BE2C (cell line): ENCODE results near the gene CHP2.

Experiments used
- DNase-seq: peaks from one replicate; pipeline ENCODE4 v3.0.0-alpha.2; 2020
- H3K27me3 ChIP-seq: fragments of 250-450 bp; sonication (Bioruptor Pico); 2 replicates; pipeline ENCODE4 v1.5.1; 2020; ENCODE audit warnings: mild to moderate bottlenecking
- H3K36me3 ChIP-seq: fragments of 250-450 bp; sonication (Bioruptor Pico); 2 replicates; pipeline ENCODE4 v1.5.1; 2020; ENCODE audit warnings: mild to moderate bottlenecking
- H3K4me1 ChIP-seq: fragments of 250-450 bp; sonication (Bioruptor Pico); 2 replicates; pipeline ENCODE4 v1.5.1; 2020
- H3K4me3 ChIP-seq: 2 replicates; pipeline ENCODE4 v1.5.1; 2011; ENCODE audit warnings: low read depth, low read length
- H3K9me3 ChIP-seq: fragments of 250-450 bp; sonication (Bioruptor Pico); 2 replicates; pipeline ENCODE4 v1.5.1; 2020
- TF ChIP-seq, protein P1 (sequence below): IDR thresholded peaks from 2 replicates; pipeline ENCODE4 v1.5.1; 2012; ENCODE audit warnings: mild to moderate bottlenecking, low read depth, low read length

CHP2 gene

GRCh38 chr16:23771642-23772041 is 16.8 kb downstream of the CHP2 start:
- TF ChIP-seq, protein P1, sequence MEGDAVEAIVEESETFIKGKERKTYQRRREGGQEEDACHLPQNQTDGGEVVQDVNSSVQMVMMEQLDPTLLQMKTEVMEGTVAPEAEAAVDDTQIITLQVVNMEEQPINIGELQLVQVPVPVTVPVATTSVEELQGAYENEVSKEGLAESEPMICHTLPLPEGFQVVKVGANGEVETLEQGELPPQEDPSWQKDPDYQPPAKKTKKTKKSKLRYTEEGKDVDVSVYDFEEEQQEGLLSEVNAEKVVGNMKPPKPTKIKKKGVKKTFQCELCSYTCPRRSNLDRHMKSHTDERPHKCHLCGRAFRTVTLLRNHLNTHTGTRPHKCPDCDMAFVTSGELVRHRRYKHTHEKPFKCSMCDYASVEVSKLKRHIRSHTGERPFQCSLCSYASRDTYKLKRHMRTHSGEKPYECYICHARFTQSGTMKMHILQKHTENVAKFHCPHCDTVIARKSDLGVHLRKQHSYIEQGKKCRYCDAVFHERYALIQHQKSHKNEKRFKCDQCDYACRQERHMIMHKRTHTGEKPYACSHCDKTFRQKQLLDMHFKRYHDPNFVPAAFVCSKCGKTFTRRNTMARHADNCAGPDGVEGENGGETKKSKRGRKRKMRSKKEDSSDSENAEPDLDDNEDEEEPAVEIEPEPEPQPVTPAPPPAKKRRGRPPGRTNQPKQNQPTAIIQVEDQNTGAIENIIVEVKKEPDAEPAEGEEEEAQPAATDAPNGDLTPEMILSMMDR, result no peak
- Histone ChIP-seq H3K36me3 (no peaks in the 10 kb centered on the region), H3K9me3 (no peaks in the 10 kb centered on the region), H3K4me3 (no peak overlapping the region), H3K4me1 (no peaks in the 10 kb centered on the region), H3K27me3 (no peaks in the 10 kb centered on the region)
- DNase-seq, result no peak

DNA sequence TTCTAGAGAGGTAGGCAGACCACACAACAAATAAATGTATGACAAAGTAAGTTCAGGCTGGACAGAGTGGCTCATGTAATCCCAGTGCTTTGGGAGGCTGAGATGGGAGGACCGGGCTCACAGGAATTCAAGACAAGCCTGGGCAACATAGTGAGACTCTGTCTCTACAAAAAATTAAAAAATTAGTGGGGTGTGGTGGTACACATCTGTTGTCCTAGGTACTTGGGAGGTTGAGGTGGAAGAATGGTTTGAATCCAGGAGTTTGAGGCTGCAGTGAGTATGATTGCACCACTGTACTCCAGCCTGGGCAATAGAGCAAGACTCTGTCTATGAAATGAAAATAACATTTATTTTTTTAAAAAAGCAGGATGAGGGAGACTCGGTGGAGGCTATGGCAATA is 18.5 kb downstream of the CHP2 start:
- Histone ChIP-seq H3K36me3 (no peaks in the 10 kb centered on the region), H3K4me3 (no peak overlapping the region), H3K9me3 (no peaks in the 10 kb centered on the region), H3K4me1 (no peaks in the 10 kb centered on the region), H3K27me3 (no peaks in the 10 kb centered on the region)
- no peak for DNase-seq
- TF ChIP-seq, protein P1, result no peak

GRCh38 chr16:23781176-23781575 is 26.4 kb downstream of the CHP2 start:
- DNase-seq, result no peak
- TF ChIP-seq, protein P1, result no peak
- H3K4me3 ChIP-seq, result no peak overlapping the region
- H3K27me3 ChIP-seq, result no peaks in the 10 kb centered on the region
- H3K36me3 ChIP-seq, result no peaks in the 10 kb centered on the region
- no peaks in the 10 kb centered on the region for H3K9me3 ChIP-seq
- H3K4me1 ChIP-seq, result no peaks in the 10 kb centered on the region

- DNase-seq, result no peak
- 0 out of 2 replicates have a peak, but pooled peaks cover 2% of the 10 kb centered on the region for H3K27me3 ChIP-seq
Measured at GRCh38 chr16:23784811-23785447, 30.1 kb downstream of the CHP2 start.

GRCh38 chr16:23785842-23786241 is 31.0 kb downstream of the CHP2 start:
- no peak overlapping the region for H3K4me3 ChIP-seq
- 0 out of 2 replicates have a peak, but pooled peaks cover 2% of the 10 kb centered on the region for H3K27me3 ChIP-seq
- no peaks in the 10 kb centered on the region for H3K4me1 ChIP-seq
- no peaks in the 10 kb centered on the region for H3K36me3 ChIP-seq
- no peaks in the 10 kb centered on the region for H3K9me3 ChIP-seq
- TF ChIP-seq, protein P1, result no peak
- no peak for DNase-seq

More at GRCh38 chr16:23784811-23785447, 30.1 kb downstream of the CHP2 start:
- Histone ChIP-seq H3K4me3 (no peak overlapping the region), H3K4me1 (no peaks in the 10 kb centered on the region), H3K36me3 (no peaks in the 10 kb centered on the region), H3K9me3 (no peaks in the 10 kb centered on the region)
- TF ChIP-seq, protein P1, result no peak

GRCh38 chr16:23786964-23787561 is 32.2 kb downstream of the CHP2 start:
- Histone ChIP-seq H3K27me3 (0 out of 2 replicates have a peak, but pooled peaks cover 2% of the 10 kb centered on the region), H3K36me3 (no peaks in the 10 kb centered on the region), H3K4me1 (no peaks in the 10 kb centered on the region), H3K9me3 (no peaks in the 10 kb centered on the region), H3K4me3 (no peak overlapping the region)
- DNase-seq, result no peak
- TF ChIP-seq, protein P1, result no peak
